H4 (cell line): ENCODE data around the gene PARP4. TPM values are rescaled to one million over a fixed set of nuclear protein-coding genes. Genes with fewer than 3 reads are reported as not detected.
"Not testable (repeated sequence)": the region's sequence is repeated elsewhere in the genome, so short reads cannot be mapped to it uniquely, and the experiment has no call there.

ENCODE experiments used
- DNase-seq: peaks from one replicate; pipeline ENCODE4 v3.0.0-alpha.2; 2015; ENCODE audit warnings: low spot score
- total RNA-seq: library from RNA; depleted of rRNA; stranded (reverse); fragments of >200 nt; shearing (Covaris generic); gene quantifications from 2 replicates; pipeline ENCODE4 v1.2.3, GENCODE V29; 2014; rRNA removed

Gene PARP4
- total RNA-seq: 27.2 and 34.6 TPM in 2 replicates

DNA sequence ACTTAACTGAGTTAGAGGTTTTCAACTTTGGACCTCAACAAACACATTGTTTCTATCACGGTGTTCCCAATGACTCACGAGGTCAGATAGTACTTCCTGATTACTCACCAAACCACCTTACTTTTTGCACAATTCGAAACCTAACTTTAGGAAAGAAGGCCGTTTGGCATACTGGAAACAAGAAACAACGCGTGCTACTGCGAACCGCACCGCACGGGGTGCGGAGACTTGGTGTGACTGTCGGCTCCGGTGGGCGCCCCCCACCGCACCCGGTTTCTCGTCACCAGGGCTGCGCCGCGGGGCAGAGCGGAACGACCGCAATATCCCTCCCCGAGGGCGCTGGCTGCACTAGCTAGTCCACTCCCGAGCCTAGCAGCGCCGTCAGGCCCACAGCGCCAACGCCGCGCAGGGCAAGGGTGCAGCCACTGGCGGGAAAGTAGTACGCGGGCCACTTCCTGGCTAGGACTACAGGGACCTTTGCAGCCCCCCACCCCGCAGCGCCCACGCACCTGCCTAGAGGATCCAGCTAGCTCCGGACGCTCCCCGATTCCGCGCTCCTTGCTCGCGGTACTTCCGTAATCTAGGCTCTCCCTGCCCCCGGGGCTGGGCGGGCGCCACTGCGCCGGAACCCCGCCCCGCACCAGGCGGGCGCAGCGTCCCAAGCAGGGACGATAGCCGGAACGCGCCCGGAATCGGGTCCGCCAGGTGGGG lies at the start of gene PARP4:
Gene PARP4 (minus strand): TSS at position 582 of the 711 bp plus-strand sequence. CDS start 9,002 bp downstream, outside the sequence.
- DNase-seq: peak; percentile 79

GRCh38 chr13:24560579-24561187 lies 48.1 kb upstream of the PARP4 start:
- DNase-seq: not testable (repeated sequence)

- DNase-seq: not testable (repeated sequence)
Observed at GRCh38 chr13:24559431-24560218, 47.0 kb upstream of the PARP4 start.

DNA sequence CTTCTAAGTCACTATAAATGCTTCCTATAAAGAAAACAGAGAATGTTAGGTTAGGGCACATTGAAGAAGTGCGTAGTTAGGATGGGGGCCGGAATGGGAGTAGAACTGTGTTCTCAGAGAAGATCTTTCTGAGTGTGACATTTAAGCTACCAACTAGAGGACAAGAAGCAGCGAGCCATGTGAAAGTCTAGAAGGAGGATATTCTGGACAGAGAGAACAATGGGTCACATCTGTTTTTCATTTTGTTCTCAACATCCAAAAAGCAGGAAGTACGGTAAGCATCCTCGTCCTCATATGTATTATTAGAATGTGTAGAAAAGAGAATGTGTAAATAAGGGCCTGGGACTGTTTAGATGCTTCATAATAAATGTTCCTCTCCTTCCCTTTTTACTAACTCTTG lies 44.5 kb upstream of the PARP4 start:
- DNase-seq: no peak

DNA sequence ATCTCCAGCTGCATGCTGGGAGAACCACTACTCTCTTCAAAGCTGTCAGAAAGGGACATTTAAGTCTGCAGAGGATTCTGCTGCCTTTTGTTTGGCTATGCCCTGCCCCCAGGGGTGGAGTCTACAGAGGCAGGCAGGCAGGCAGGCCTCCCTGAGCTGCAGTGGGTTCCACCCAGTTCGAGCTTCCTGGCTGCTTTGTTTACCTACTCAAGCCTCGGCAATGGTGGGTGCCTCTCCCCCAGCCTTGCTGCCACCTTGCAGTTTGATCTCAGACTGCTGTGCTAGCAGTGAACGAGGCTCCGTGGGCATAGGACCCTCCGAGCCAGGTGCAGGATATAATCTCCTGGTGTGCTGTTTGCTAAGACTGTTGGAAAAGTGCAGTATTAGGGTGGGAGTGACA lies 41.3 kb upstream of the PARP4 start:
- not testable (repeated sequence) for DNase-seq

DNA sequence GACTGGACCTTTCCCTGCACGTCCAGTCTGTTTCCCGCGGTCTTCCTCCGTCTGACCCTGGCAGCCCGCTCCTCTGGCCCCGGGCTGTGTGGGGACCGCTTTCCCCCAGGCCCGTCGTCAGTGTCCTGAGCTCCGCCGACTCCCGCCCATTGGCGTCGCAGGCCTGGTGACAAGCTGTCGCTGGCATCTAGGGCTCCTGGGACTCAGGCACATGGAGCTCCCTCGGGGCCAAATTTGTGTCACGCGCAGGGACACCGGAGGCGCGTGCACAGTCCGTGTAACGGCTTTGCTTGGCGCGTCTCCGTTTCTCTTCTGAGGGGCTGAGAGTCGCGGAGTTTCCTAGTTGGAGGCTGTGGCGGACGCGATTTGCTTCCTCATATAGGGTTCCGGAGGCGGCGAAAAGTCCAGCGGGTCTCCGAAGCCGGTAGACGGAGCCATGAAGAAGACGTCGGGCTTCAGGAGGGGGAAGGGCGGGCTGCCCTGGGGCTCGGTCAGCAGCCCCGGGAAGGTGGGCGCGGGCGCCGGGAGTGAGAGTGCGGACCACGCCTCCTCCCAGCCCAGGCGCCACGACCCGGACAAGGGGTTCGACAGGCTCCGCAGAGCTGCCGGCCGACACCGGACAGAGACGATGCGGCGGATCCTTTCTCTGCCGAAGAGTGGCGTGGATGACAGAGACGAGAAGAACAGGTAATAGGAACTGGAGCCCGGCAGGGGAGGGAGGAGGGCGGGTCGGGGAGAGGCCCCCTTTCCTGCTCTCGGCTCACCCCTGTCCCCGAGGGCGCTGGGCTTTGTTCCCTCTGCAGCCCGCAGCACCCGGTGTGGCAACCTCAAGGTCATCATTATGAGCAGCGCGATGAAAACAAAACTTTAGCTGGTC lies 29.1 kb upstream of the PARP4 start:
- DNase-seq: not testable (repeated sequence)

DNA sequence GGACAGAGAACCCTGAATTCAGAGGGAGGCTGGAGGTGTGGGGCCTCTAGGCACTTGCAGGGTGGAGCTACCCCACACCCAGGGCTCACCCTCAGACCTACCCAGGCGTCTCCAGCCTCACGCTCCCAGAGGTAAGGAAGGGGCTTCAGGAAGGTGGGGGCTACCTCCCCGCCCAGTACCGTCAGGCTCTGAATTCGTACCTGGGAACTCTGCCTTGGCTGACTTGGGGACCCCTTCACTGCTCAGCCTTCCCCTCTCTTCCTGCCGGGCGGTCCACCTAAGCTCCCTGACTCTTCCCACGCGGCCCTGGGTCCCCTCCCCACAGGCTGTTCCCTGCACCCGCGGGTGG lies 28.5 kb upstream of the PARP4 start:
- no peak for DNase-seq

DNA sequence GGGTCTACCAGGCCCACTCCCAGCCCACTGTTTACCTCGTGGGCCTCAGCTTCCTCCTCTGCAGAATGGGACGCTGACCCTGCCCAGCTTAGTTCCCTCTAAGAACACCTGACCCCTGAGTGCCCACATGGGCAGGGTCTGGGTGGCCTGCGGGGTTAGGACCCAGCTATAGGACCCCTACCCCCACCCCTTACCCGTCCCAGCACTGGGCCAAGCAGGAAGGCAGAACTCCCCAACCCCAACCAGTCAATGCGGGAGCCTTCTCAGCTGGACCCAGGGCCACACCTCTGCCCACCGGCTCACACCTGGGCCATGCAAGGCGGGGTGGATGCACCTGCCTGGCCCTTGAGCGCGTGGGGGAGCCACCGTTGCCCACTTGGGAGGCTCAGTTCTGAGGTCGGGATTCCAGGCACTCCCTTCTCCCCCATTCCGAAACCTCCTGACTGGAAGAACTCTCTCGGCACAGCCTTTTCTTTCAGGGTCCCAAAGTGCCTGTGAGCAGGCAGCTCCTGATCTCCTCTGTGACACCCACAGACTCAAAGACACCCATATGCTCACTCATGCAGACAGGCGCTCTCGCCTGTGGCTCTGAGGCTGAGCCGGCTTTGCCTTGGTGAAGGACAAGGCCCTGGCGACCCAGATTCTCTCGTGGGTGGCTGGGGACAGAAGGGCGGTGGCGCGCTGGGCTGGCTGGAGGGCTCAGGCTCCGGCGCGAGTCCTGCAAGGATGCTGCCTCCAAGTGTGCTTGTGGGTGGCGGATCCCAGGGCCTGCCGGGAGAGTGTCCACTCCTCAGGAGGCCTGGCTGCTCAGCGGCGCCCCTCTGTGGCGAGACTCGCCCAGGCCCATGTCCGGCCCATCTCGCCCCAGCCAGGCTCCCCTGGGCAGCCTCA lies 27.9 kb upstream of the PARP4 start:
- DNase-seq: no peak

GRCh38 chr13:24539500-24540165 lies 27.1 kb upstream of the PARP4 start:
- no peak for DNase-seq

DNA sequence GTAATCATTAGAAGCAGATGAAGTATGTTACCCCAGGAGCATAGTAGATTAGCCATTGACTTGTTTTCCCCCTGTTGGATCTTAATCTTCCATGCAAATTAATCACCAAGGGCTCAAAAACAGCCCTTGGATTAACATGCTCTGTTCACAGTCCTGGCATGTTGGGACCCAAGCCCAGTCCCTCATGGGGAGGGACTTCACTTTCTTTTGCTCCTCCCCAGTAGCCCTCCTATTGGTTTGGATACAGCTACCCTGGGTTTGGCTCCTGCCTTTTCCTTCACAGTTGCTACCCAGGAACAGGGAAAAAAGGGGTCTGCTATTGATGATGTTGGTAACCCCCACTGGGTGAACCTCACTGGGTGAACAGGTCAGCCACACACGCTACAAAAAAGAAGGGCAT lies 16.9 kb upstream of the PARP4 start:
- DNase-seq: no peak

- DNase-seq: no peak
Observed at GRCh38 chr13:24528816-24529398, 16.3 kb upstream of the PARP4 start.

DNA sequence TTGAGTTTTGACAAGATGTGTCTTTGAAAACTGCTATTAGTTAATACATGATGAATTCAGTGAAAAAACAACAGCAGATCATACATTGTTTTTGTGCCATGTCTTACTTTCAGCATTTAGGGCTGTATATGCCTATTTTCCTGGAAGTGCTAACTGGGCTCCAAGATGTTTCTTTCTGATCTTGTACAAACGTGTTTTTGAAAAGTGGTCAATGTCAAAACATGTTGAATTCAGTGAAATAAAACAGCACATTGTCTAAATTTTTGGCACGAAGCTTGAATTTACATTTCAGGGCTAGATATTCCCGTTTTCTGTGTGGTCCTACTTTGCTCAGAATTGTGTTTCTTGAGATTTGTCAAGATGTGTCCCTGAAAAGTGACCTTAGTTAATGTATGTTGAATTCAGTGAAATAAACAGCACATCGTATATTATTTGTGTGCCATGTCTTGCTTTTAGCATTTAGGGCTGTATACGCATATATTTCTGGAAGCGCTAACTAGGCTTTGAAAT lies 14.7 kb upstream of the PARP4 start:
- no peak for DNase-seq

- DNase-seq: no peak
Observed at GRCh38 chr13:24520733-24521132, 8.2 kb upstream of the PARP4 start.

- no peak for DNase-seq
Observed at GRCh38 chr13:24516919-24517318, 4.3 kb upstream of the PARP4 start.

DNA sequence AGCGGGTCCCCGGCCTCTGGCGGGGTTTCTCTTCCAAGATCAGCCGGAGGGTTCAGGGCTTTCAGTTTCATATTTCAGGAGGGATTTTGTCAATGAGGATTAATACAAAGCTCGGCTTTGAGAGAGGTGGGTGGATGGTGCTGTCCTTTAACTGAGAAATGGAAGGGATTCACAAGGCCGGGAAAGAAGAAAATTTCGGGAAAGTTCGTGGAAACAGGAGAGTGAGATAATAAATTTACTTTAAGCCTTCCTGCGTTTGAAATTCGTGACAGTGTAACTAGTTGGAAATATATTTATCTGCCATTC lies 283 bp upstream of the PARP4 start:
- no peak for DNase-seq

GRCh38 chr13:24511816-24512196 lies 772 bp downstream of the PARP4 start:
- no peak for DNase-seq

DNA sequence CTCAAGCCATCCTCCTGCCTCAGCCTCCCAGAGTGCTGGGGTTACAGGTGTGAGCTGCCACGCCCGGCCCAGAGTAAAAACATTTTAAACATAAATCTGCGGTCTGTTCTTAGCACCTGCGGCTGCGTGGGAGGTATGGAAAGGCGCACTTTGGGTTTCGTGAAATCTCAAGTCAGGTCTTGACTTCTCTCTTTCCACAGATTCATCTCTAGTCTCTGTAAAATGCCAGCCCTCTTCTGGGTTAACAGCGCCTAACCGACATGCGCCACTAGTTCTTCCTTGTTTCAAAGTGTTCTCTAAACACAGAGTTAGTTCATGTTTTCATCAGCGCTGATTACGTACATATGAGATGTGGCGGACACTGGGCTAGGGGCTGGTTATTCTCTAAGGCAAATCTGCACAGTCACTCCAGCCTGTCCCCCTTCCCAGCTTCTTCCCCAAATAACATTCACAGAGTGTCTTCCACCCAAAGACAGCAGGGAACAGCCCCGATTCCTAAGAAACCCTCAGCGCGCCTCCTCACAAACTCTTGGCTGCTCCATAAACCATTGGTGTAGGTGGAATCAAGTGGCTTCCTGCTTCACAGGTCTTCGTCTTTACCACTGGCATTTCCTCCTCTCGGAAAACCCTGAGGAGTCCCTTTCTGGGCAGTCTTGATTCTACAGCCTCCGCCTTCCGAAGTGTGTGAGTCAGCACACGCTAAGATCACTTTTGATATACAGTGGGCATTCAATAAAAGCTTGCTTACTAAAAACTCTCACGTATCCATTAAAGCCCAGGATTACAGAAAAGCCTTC lies 1.4 kb downstream of the PARP4 start:
- peak; percentile 77 for DNase-seq

DNA sequence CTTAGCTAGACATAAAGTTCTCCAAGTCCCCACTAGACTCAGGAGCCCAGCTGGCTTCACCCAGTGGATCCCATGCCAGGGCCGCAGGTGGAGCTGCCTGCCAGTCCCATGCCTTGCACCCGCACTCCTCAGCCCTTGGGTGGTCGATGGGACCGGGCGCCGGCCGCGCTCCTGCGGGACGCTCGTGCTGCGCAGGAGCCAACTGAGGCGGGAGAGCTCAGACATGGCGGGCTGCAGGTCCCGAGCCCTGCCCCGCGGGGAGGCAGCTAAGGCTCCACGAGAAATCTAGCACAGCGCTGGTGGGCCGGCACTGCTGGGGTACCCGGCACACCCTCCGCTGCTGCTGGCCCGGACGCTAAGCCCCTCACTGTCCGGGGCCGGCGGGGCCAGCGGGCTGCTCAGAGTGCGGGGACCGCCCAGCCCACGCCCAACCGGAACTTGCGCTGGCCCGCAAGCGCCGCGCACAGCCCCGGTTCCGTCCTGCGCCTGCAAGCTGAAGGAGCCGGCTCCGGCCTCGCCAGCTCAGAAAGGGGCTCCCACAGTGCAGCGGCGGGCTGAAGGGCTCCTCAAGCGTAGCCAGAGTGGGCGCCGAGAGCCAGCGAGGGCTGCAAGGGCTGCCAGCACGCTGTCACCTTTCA lies 5.8 kb downstream of the PARP4 start:
- DNase-seq: no peak
